H1 (cell line): ENCODE results near the gene SCN8A.

ENCODE experiments used
- CHD1 ChIP-seq: IDR thresholded peaks from 2 replicates; pipeline ENCODE4 v1.6.1; 2012; ENCODE audit warnings: low read depth, low read length, improper control_type of control experiment
- KDM1A ChIP-seq: fragments of 200-600, 300-600 bp; sonication (generic); IDR thresholded peaks from 2 replicates; pipeline ENCODE4 v1.7.1; 2016; ENCODE audit warnings: mild to moderate bottlenecking, low read length, borderline replicate concordance
- POLR2AphosphoS5 ChIP-seq: IDR thresholded peaks from 2 replicates; pipeline ENCODE4 v1.6.1; 2011; ENCODE audit warnings: low read depth, low read length
- TBP ChIP-seq: IDR thresholded peaks from 2 replicates; pipeline ENCODE4 v1.6.1; 2011; ENCODE audit warnings: low read depth, low read length, improper control_type of control experiment
- TEAD4 ChIP-seq: IDR thresholded peaks from 2 replicates; pipeline ENCODE4 v1.6.1; 2012; ENCODE audit warnings: low read depth, low read length, inconsistent platforms, mixed read lengths
- TF ChIP-seq, protein P1 (sequence below), 3 experiments: IDR thresholded peaks; 1 replicate in 2 of 3; 2 replicates in 1 of 3; pipeline versions ENCODE4 v1.5.1 to v1.6.1; 2011; ENCODE audit warnings: low read length in 3 of 3, mild to moderate bottlenecking in 3 of 3, inconsistent platforms in 2 of 3, low read depth in 1 of 3, moderate library complexity in 1 of 3; ENCODE audit not compliant: insufficient read depth in 1 of 3; ENCODE audit errors: control extremely low read depth in 1 of 3

DNA sequence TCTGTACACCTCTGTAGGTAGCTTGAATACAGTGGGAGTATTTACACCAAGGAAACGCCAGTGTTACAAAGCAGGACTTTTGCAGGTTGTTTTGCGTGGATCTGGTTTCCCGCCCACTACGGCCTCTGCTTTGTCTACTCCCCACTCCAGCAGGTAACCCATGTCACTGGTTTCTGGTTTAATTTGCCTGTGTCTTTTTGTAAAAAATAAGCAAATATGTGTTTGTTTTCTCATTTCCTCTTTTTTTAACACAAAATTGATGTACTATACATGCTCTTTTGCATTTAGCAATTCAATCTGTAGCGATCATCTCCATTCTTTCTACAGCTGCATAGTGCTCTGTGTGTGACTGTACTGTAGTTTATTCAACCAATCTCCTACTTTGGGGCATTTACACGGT is 43.4 kb upstream of the SCN8A start:
- TF ChIP-seq KDM1A = no peak
- TF ChIP-seq TBP = no peak
- TF ChIP-seq CHD1 = no peak
- TF ChIP-seq, protein P1, sequence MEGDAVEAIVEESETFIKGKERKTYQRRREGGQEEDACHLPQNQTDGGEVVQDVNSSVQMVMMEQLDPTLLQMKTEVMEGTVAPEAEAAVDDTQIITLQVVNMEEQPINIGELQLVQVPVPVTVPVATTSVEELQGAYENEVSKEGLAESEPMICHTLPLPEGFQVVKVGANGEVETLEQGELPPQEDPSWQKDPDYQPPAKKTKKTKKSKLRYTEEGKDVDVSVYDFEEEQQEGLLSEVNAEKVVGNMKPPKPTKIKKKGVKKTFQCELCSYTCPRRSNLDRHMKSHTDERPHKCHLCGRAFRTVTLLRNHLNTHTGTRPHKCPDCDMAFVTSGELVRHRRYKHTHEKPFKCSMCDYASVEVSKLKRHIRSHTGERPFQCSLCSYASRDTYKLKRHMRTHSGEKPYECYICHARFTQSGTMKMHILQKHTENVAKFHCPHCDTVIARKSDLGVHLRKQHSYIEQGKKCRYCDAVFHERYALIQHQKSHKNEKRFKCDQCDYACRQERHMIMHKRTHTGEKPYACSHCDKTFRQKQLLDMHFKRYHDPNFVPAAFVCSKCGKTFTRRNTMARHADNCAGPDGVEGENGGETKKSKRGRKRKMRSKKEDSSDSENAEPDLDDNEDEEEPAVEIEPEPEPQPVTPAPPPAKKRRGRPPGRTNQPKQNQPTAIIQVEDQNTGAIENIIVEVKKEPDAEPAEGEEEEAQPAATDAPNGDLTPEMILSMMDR (IDR thresholded peaks at IDR 0.05; ENCODE audit: control extremely low read depth in 1 of 3, insufficient read depth in 1 of 3, low read depth in 1 of 3, low read length in 3 of 3) = no peak
- no peak for TF ChIP-seq TEAD4
- no peak for TF ChIP-seq POLR2AphosphoS5
